ENCODE results near the gene HCAR2.

Gene HCAR2

DNA sequence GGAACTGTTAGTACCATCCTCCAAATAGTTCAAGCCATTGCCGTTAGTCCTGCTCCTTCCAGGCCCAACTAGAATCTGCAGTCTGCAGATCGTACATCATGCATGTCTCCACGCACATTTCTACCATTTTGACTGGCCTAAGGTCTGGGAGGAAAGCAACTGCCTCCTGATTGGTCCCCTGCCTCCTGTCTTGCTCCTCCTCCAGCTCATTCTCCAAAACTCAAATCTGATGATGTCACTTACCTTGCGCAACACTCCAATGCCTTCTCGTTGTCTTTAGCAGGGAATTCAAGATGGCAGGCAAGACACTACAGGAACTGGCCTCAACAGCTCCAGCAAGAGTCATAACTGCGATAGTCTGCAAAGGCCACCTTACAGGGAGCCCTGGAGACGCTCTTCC lies 37.2 kb upstream of the HCAR2 start:
- DNase-seq (ENCODE audit: low read depth), result no peak
- H3K4me3 ChIP-seq (ENCODE audit: low read length), result no peak overlapping the region
- TF ChIP-seq CTCF (conservative IDR thresholded peaks at IDR 0.05; ENCODE audit: low read depth, low read length), result no peak

GRCh38 chr12:122738571-122738970 lies 35.4 kb upstream of the HCAR2 start:
- DNase-seq (ENCODE audit: low read depth), result no peak
- no peak for TF ChIP-seq CTCF (conservative IDR thresholded peaks at IDR 0.05; ENCODE audit: low read depth, low read length)
- no peak overlapping the region for H3K4me3 ChIP-seq (ENCODE audit: low read length)

DNA sequence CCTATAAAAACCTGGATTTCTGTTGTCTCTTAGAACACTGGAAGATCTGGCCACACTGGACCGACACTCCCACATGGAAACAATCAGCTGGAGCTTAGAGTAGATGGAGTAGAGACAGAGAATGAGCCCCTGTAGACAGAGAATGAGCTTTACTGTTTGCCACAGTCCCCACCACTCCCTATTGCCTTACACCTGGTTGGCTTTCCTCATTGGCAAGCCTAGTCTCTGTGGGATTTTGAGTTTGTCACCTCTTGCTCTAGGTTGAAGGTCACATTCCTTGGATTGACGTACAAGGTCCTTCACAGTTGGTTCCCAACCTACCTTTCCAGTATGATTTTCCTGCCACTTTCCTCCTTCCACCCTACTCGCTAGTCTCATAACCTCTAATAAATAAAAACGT lies 29.5 kb upstream of the HCAR2 start:
- no peak for TF ChIP-seq CTCF (conservative IDR thresholded peaks at IDR 0.05; ENCODE audit: low read depth, low read length)
- no peak for DNase-seq (ENCODE audit: low read depth)
- H3K4me3 ChIP-seq (ENCODE audit: low read length), result no peak overlapping the region

- no peak overlapping the region for H3K4me3 ChIP-seq (ENCODE audit: low read length)
- no peak for DNase-seq (ENCODE audit: low read depth)
- no peak for TF ChIP-seq CTCF (conservative IDR thresholded peaks at IDR 0.05; ENCODE audit: low read depth, low read length)
Measured at GRCh38 chr12:122732170-122732569, 29.0 kb upstream of the HCAR2 start.

DNA sequence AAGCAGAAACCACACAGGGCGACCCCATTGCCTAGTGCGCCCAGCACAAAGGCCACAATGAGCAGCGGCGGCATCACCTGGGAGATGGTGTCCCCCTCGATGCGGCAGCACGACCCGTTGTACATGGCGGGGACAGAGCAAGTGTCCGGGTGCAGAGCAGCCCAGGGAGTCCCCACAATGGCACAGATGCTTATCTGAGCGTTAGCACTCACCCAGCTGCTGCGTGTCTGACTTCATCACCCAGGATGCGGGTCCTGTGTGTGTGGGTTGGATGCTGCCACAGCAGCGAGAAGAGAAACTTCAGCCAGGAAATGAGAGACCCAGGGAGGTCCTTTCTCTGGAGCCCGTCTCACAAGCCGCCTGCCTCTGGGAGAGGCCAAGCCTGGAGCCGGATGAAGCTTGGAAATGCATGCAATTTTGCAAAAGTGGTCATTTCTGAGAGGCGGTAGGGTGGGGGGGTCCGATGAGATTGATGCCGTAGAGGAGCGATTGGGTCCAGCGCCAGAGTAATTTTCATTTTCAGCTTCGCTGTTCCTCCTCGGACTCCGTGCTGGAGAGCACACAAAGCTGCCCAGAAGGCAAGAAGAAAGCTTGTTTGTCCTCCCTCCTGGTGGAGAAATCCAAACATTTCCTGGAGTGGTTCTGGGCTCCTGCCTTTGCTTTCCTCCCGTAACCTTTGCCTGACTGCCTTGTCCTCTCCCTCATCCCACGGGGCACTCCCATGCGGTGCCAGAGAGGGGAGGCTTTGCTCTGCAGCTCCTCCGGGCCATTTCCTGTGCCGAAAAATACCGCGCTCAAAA lies 27.3 kb upstream of the HCAR2 start, which contains the start of gene HCAR1:
HCAR1 (minus strand) TSS at position 630 of the 800 bp plus-strand sequence; CDS start at position 125, 505 bp downstream.
- H3K4me3 ChIP-seq (ENCODE audit: low read length), result no peak within 1 kb of the TSS
- no peak for DNase-seq (ENCODE audit: low read depth)
- TF ChIP-seq CTCF (conservative IDR thresholded peaks at IDR 0.05; ENCODE audit: low read depth, low read length), result no peak

- DNase-seq (ENCODE audit: low read depth), result no peak
- H3K4me3 ChIP-seq (ENCODE audit: low read length), result no peak overlapping the region
- no peak for TF ChIP-seq CTCF (conservative IDR thresholded peaks at IDR 0.05; ENCODE audit: low read depth, low read length)
Measured at GRCh38 chr12:122729583-122730214, 26.5 kb upstream of the HCAR2 start.

All from retinal pigment epithelial cell (primary cell).